Heart left ventricle (tissue), 16 donors: ENCODE data around the gene ASZ1. TPM values are rescaled to one million over a fixed set of nuclear protein-coding genes. Genes with fewer than 3 reads are reported as not detected.

Experiments used
- ATAC-seq, 4 donors: fragments of 200-7000 bp; cut with Tn5 transposase; one replicate each; pipeline ENCODE4 v1.9.1; 2020 to 2022; ENCODE audit warnings: moderate library complexity in 4 of 4, mild to moderate bottlenecking in 3 of 4, moderate number of reproducible peaks in 1 of 4
- DNase-seq, 5 donors: peaks; one replicate each; pipeline ENCODE4 v3.0.0-alpha.2; 2020
- H3K27ac ChIP-seq, 12 donors: fragments of 200-600 bp; sonication (generic) in 4 of 12; one replicate each; pipeline versions ENCODE4 v1.5.0 to v1.8.0; 2016 to 2022; ENCODE audit warnings: mild to moderate bottlenecking in 2 of 12
- H3K27me3 ChIP-seq, 9 donors: fragments of 200-600 bp; sonication (generic) in 2 of 9; one replicate each; pipeline versions ENCODE4 v1.5.1 to v1.8.0; 2016 to 2022; ENCODE audit warnings: mild to moderate bottlenecking in 3 of 9
- H3K36me3 ChIP-seq, 9 donors: fragments of 200-600 bp; sonication (generic) in 2 of 9; one replicate each; pipeline versions ENCODE4 v1.5.0 to v1.8.0; 2018 to 2022; ENCODE audit warnings: mild to moderate bottlenecking in 2 of 9
- H3K4me1 ChIP-seq, 12 donors: fragments of 200-600 bp; sonication (generic) in 4 of 12; one replicate each; pipeline versions ENCODE4 v1.5.0 to v1.8.0; 2016 to 2022; ENCODE audit warnings: mild to moderate bottlenecking in 3 of 12
- H3K4me3 ChIP-seq, 12 donors: fragments of 200-600 bp; sonication (generic) in 4 of 12; one replicate each; pipeline versions ENCODE4 v1.5.0 to v1.8.0; 2017 to 2022; ENCODE audit warnings: mild to moderate bottlenecking in 9 of 12, moderate library complexity in 4 of 12
- H3K9me3 ChIP-seq, 12 donors: fragments of 200-600 bp; sonication (generic) in 4 of 12; one replicate each; pipeline versions ENCODE4 v1.5.0 to v1.8.0; 2016 to 2022; ENCODE audit warnings: mild to moderate bottlenecking in 1 of 12
- CTCF ChIP-seq, 12 donors: fragments of 200-600 bp; sonication (generic) in 4 of 12; IDR thresholded peaks; one replicate each; pipeline versions ENCODE4 v1.5.0 to v1.8.0; 2018 to 2022; ENCODE audit warnings: antibody characterized with exemption in 12 of 12, mild to moderate bottlenecking in 5 of 12
- POLR2A ChIP-seq, 2 donors: fragments of 450-650 bp; IDR thresholded peaks; one replicate each; pipeline ENCODE4 v1.6.1; 2017; ENCODE audit warnings: antibody characterized with exemption in 2 of 2, mild to moderate bottlenecking in 2 of 2, moderate library complexity in 2 of 2
- WGBS, 4 donors: extraction: QIAGEN DNeasy Blood & Tissue Kit in 2 of 4; methylation state at CpG; one replicate each; pipeline versions ENCODE4 v1.1.5 to v1.1.7; 2013 to 2018; 5-methylcytosine and 5-hydroxymethylcytosine counted together
- intact Hi-C, 10 donors: fragments of 100-400 bp; cut with DNase I; formaldehyde crosslinking; loops; one replicate each; pipeline versions ENCODE4 v1.11.1 to v1.14.2; 2022
- polyA plus RNA-seq, 2 donors: library from polyadenylated mRNA; stranded (reverse); fragments of 200-250 nt; gene quantifications; one replicate each; pipeline ENCODE4 v1.2.3, GENCODE V29; 2013
- total RNA-seq, 9 donors: library from RNA; depleted of rRNA in 2 of 9; stranded (reverse); fragments of >200 nt in 2 of 9; fragmentation: NEBNext Ultra II Directional in 3 of 9; extraction: Animal tissue kit (Norgen Biotek cat#: 25700) in 3 of 9; gene quantifications; one replicate each; pipeline versions ENCODE4 v1.1.0 to v1.2.4, GENCODE V29; 2016 to 2023
- donor health status: ischemic (EF 13 %, LVEDD 7.1; RV severe dilation, severe dysfunction).
- donor health status: healthy with polysubstance abuse.
- donor health status: DM: no; HTN: yes; CAD: no.
- donor health status: DM: no; HTN: no; CAD: no.
- donor health status: ischemic (EF 25% LVEDD 6.9; RV normal size, moderate dysfunction).
- donor health status: ischemic (EF 25% LVEDD 5.7; RV mildly dilated, moderate dysfunction).
- donor health status: healthy.
- donor health status: DM: yes; HTN: yes; CAD: no.
- donor health status: ischemic (EF 35%, LVEDD 5.7; RV mildly dilated, moderate dysfunction).
- donor health status: nonischemic (EF 11% LVEDD 7.7; RV severe dilation, severe dysfunction).
- donor health status: DM: yes; HTN: yes; CAD: no.
- donor health status: PGD.
- donor health status: ischemic (EF 29% LVEDD 5.4; RV normal size, mild dysfunction).
- donor health status: nonischemic (EF 23%, LVEDD 6.1; RV moderate dilation, normal function).

The ASZ1 gene
- total and polyA plus RNA-seq, 11 donors = not detected

GRCh38 chr7:117412390-117412789 lies 14.9 kb downstream of the ASZ1 start:
- intact Hi-C loops = no loop called here
- H3K4me1 ChIP-seq = no peaks in the 10 kb centered on the region
- H3K27ac ChIP-seq = no peak overlapping the region
- no peak overlapping the region for H3K4me3 ChIP-seq
- no peaks in the 10 kb centered on the region for H3K36me3 ChIP-seq
- 72 to 84% (median 80%) methylated on average over 1 of the region's 1 CpG for WGBS, 4 donors
- no peak for DNase-seq
- no peaks in the 10 kb centered on the region for H3K27me3 ChIP-seq
- H3K9me3 ChIP-seq = peaks cover 0 to 5% (median 0%) of the 10 kb centered on the region in 12 donors
- no peak for ATAC-seq
- TF ChIP-seq CTCF (IDR thresholded peaks at IDR 0.05) (no peak), POLR2A (IDR thresholded peaks at IDR 0.05) (no peak)

GRCh38 chr7:117411539-117411938 lies 15.8 kb downstream of the ASZ1 start:
- H3K27ac ChIP-seq = no peak overlapping the region
- H3K27me3 ChIP-seq = no peaks in the 10 kb centered on the region
- intact Hi-C loops = no loop called here
- no peak for TF ChIP-seq POLR2A (IDR thresholded peaks at IDR 0.05)
- no peak for TF ChIP-seq CTCF (IDR thresholded peaks at IDR 0.05)
- no peak for ATAC-seq
- H3K4me3 ChIP-seq = no peak overlapping the region
- H3K9me3 ChIP-seq = peaks cover 0 to 5% (median 0%) of the 10 kb centered on the region in 12 donors
- H3K36me3 ChIP-seq = no peaks in the 10 kb centered on the region
- WGBS, 4 donors = 85 to 94% (median 89%) methylated on average over 3 of the region's 3 CpGs
- DNase-seq = no peak
- no peaks in the 10 kb centered on the region for H3K4me1 ChIP-seq

- DNase-seq (no peak), ATAC-seq (no peak)
- Histone ChIP-seq H3K36me3 (no peaks in the 10 kb centered on the region), H3K4me1 (no peaks in the 10 kb centered on the region), H3K4me3 (no peak overlapping the region), H3K9me3 (peaks cover 0 to 4% (median 0%) of the 10 kb centered on the region in 12 donors), H3K27me3 (no peaks in the 10 kb centered on the region), H3K27ac (no peak overlapping the region)
- TF ChIP-seq POLR2A (IDR thresholded peaks at IDR 0.05) (no peak), CTCF (IDR thresholded peaks at IDR 0.05) (no peak)
- intact Hi-C loops = loop anchor here in 1 of 10 donors (10.0 kb wide), 1 partner anchor 306 kb away; no protein-coding TSS in a partner anchor
- WGBS, 4 donors = 88 to 98% (median 94%) methylated on average over 1 of the region's 1 CpG
Measured at GRCh38 chr7:117408831-117409230, 18.5 kb downstream of the ASZ1 start.

- DNase-seq (no peak), ATAC-seq (no peak)
- Histone ChIP-seq H3K27me3 (no peaks in the 10 kb centered on the region), H3K9me3 (peaks cover 0 to 4% (median 0%) of the 10 kb centered on the region in 12 donors), H3K36me3 (no peaks in the 10 kb centered on the region), H3K4me1 (no peaks in the 10 kb centered on the region), H3K4me3 (no peak overlapping the region), H3K27ac (no peak overlapping the region)
- no peak for TF ChIP-seq POLR2A (IDR thresholded peaks at IDR 0.05)
- no peak for TF ChIP-seq CTCF (IDR thresholded peaks at IDR 0.05)
- WGBS, 4 donors = 65 to 73% (median 69%) methylated on average over 3 of the region's 3 CpGs
- intact Hi-C loops = loop anchor here in 1 of 10 donors (10.0 kb wide), 1 partner anchor 309 kb away; no protein-coding TSS in a partner anchor
Measured at GRCh38 chr7:117405519-117405918, 21.8 kb downstream of the ASZ1 start.
